CD14-positive monocyte (primary cell): ENCODE results near the gene ST7L. TPM values are rescaled to one million over a fixed set of nuclear protein-coding genes. Genes with fewer than 3 reads are reported as not detected.

Experiments used
- DNase-seq, 3 donors: peaks; one replicate each; pipeline ENCODE4 v3.0.0-alpha.2; 2011 to 2022
- H2AFZ ChIP-seq: 2 replicates; pipeline ENCODE4 v1.6.0; 2012; ENCODE audit warnings: mild to moderate bottlenecking, low read depth, low read length, inconsistent platforms; ENCODE audit not compliant: insufficient read depth, poor library complexity, severe bottlenecking
- H3K27ac ChIP-seq, 2 donors: 1 replicate in 1 of 2; 2 replicates in 1 of 2; pipeline ENCODE4 v1.5.1; 2012 to 2013; ENCODE audit warnings: low read length in 2 of 2, control low read depth in 1 of 2, inconsistent platforms in 1 of 2, low read depth in 1 of 2, mild to moderate bottlenecking in 1 of 2
- H3K27me3 ChIP-seq, 2 donors: one replicate each; pipeline versions ENCODE4 v1.6.0 to v1.6.1; 2011 to 2013; ENCODE audit warnings: low read length in 2 of 2; ENCODE audit not compliant: control insufficient read depth in 2 of 2, insufficient read depth in 2 of 2
- H3K36me3 ChIP-seq, 2 donors: replicated peaks in 1 of 2; 1 replicate in 1 of 2; 2 replicates in 1 of 2; pipeline versions ENCODE4 v1.5.1 to v1.6.1; 2012 to 2013; ENCODE audit warnings: low read length in 2 of 2, control low read depth in 1 of 2, inconsistent platforms in 1 of 2, mild to moderate bottlenecking in 1 of 2; ENCODE audit not compliant: insufficient read depth in 2 of 2, control insufficient read depth in 1 of 2
- H3K4me1 ChIP-seq, 2 donors: 1 replicate in 1 of 2; 2 replicates in 1 of 2; pipeline versions ENCODE4 v1.5.1 to v1.6.1; 2012 to 2013; ENCODE audit warnings: low read length in 2 of 2, control low read depth in 1 of 2, inconsistent platforms in 1 of 2, mild to moderate bottlenecking in 1 of 2, moderate library complexity in 1 of 2; ENCODE audit not compliant: insufficient read depth in 2 of 2, control insufficient read depth in 1 of 2
- H3K4me2 ChIP-seq: replicated peaks from 2 replicates; pipeline ENCODE3; 2012; ENCODE audit warnings: low read length, moderate library complexity, mild to moderate bottlenecking; ENCODE audit not compliant: poor library complexity, severe bottlenecking; ENCODE audit errors: extremely low read depth
- H3K4me3 ChIP-seq, 3 experiments: fragments of 200-600 bp in 1 of 3; sonication (generic) in 1 of 3; replicated peaks in 1 of 3; 1 replicate in 2 of 3; 2 replicates in 1 of 3; pipeline ENCODE4 v1.5.1; 2011 to 2013; ENCODE audit warnings: low read length in 3 of 3, mild to moderate bottlenecking in 3 of 3, control low read depth in 2 of 3, low read depth in 2 of 3, inconsistent platforms in 1 of 3, moderate library complexity in 1 of 3
- H3K79me2 ChIP-seq: 2 replicates; pipeline ENCODE4 v1.6.0; 2012; ENCODE audit warnings: mild to moderate bottlenecking, control low read depth, inconsistent platforms, low read length, moderate library complexity; ENCODE audit not compliant: insufficient read depth
- H3K9ac ChIP-seq: 2 replicates; pipeline ENCODE4 v1.6.0; 2017; ENCODE audit warnings: low read length, mild to moderate bottlenecking; ENCODE audit not compliant: insufficient read depth, poor library complexity, severe bottlenecking
- H3K9me3 ChIP-seq, 2 donors: replicated peaks in 1 of 2; 1 replicate in 1 of 2; 2 replicates in 1 of 2; pipeline versions ENCODE4 v1.5.1 to v1.6.1; 2012 to 2013; ENCODE audit warnings: low read length in 2 of 2, control low read depth in 1 of 2; ENCODE audit not compliant: control insufficient read depth in 1 of 2, insufficient read depth in 1 of 2
- H4K20me1 ChIP-seq: 2 replicates; pipeline ENCODE4 v1.6.0; 2012; ENCODE audit warnings: mild to moderate bottlenecking, low read length, control low read depth, moderate library complexity; ENCODE audit not compliant: insufficient read depth
- H3K27ac Mint-ChIP-seq, 7 donors: one replicate each; pipeline ENCODE4 v1.8.0; 2020; ENCODE audit warnings: mild to moderate bottlenecking in 7 of 7, mixed read lengths in 7 of 7, moderate library complexity in 6 of 7, inconsistent platforms in 2 of 7
- H3K27me3 Mint-ChIP-seq, 3 donors: one replicate each; pipeline ENCODE4 v1.8.0; 2021 to 2022; ENCODE audit warnings: low read depth in 3 of 3, mild to moderate bottlenecking in 3 of 3, mixed read lengths in 3 of 3, moderate library complexity in 3 of 3, inconsistent platforms in 1 of 3
- H3K36me3 Mint-ChIP-seq, 2 donors: one replicate each; pipeline ENCODE4 v1.8.0; 2020; ENCODE audit warnings: mixed read lengths in 2 of 2, inconsistent platforms in 1 of 2, mild to moderate bottlenecking in 1 of 2
- H3K4me1 Mint-ChIP-seq: one replicate; pipeline ENCODE4 v1.8.0; 2020; ENCODE audit warnings: mild to moderate bottlenecking, mixed read lengths
- H3K4me3 Mint-ChIP-seq, 2 donors: one replicate each; pipeline ENCODE4 v1.8.0; 2020; ENCODE audit warnings: mild to moderate bottlenecking in 2 of 2, mixed read lengths in 2 of 2, moderate library complexity in 1 of 2
- H3K9me3 Mint-ChIP-seq, 7 donors: one replicate each; pipeline ENCODE4 v1.8.0; 2020 to 2022; ENCODE audit warnings: mixed read lengths in 7 of 7, mild to moderate bottlenecking in 6 of 7, moderate library complexity in 6 of 7, inconsistent platforms in 2 of 7
- CTCF ChIP-seq: fragments of 200-600 bp; IDR thresholded peaks from one replicate; pipeline ENCODE4 v1.8.0; 2022; ENCODE audit warnings: antibody characterized with exemption, mild to moderate bottlenecking
- WGBS: methylation state at CpG from one replicate; pipeline ENCODE4 v1.1.5; 2013; ENCODE audit warnings: missing lambda C conversion rate; ENCODE audit not compliant: insufficient coverage; 5-methylcytosine and 5-hydroxymethylcytosine counted together
- intact Hi-C, 2 donors: fragments of 100-400 bp; cut with micrococcal nuclease; formaldehyde crosslinking; loops; one replicate each; pipeline versions ENCODE4 v1.15.0 to v1.15.1; 2023
- polyA plus RNA-seq, 3 donors: library from polyadenylated mRNA; depleted of rRNA in 1 of 3; unstranded in 2 of 3; stranded (reverse) in 1 of 3; fragments of 300-500 nt in 2 of 3; fragments of >200 nt in 1 of 3; fragmentation: Illumina TruSeq in 2 of 3; gene quantifications; 1 replicate in 2 of 3; 2 replicates in 1 of 3; pipeline ENCODE4 v1.2.3, GENCODE V29; 2012 to 2021

ST7L gene
- polyA plus RNA-seq, 3 donors = 5.4 to 10.0 (median 6.1) TPM

- peaks cover 0 to 14% (median 0%) of the 10 kb centered on the region in 7 donors for H3K9me3 Mint-ChIP-seq
- no peak overlapping the region for H3K9ac ChIP-seq
- no peak for TF ChIP-seq CTCF
- no peak overlapping the region for H3K27ac Mint-ChIP-seq
- peaks cover 23 to 38% (median 32%) of the 10 kb centered on the region in 3 donors for H3K27me3 Mint-ChIP-seq
- no peaks in the 10 kb centered on the region for H3K79me2 ChIP-seq
- H3K4me2 ChIP-seq = no peak overlapping the region
- no peaks in the 10 kb centered on the region for H4K20me1 ChIP-seq
- H3K27me3 ChIP-seq = peaks cover 23 to 32% of the 10 kb centered on the region in 2 donors
- 83% methylated on average over 1 of the region's 9 CpGs for WGBS
- intact Hi-C loops = no loop called here
- H3K36me3 ChIP-seq = no peaks in the 10 kb centered on the region
- H3K4me1 Mint-ChIP-seq = peaks cover 6% of the 10 kb centered on the region
- H3K27ac ChIP-seq = no peak overlapping the region
- no peaks in the 10 kb centered on the region for H3K36me3 Mint-ChIP-seq
- peaks cover 0 to 15% of the 10 kb centered on the region in 2 donors for H3K9me3 ChIP-seq
- DNase-seq = no peak
- H2AFZ ChIP-seq = no peak overlapping the region
- peaks cover 2 to 11% of the 10 kb centered on the region in 2 donors for H3K4me1 ChIP-seq
- no peak overlapping the region for H3K4me3 ChIP-seq
- H3K4me3 Mint-ChIP-seq = no peak overlapping the region
Measured at GRCh38 chr1:112513112-112513870, 105.7 kb downstream of the ST7L start.

- no peak for DNase-seq
- Histone ChIP-seq H4K20me1 (no peaks in the 10 kb centered on the region), H3K36me3 (no peaks in the 10 kb centered on the region), H3K4me1 (peaks cover 9 to 20% of the 10 kb centered on the region in 2 donors), H3K4me2 (no peak overlapping the region), H3K79me2 (no peaks in the 10 kb centered on the region), H3K4me3 (no peak overlapping the region), H3K27ac (no peak overlapping the region), H3K27me3 (peaks cover 36 to 46% of the 10 kb centered on the region in 2 donors), H2AFZ (no peak overlapping the region), H3K9me3 (peaks cover 0 to 23% of the 10 kb centered on the region in 2 donors), H3K9ac (no peak overlapping the region)
- no peak for TF ChIP-seq CTCF
- peaks cover 0 to 14% (median 4%) of the 10 kb centered on the region in 7 donors for H3K9me3 Mint-ChIP-seq
- intact Hi-C loops = no loop called here
- H3K4me1 Mint-ChIP-seq = peaks cover 15% of the 10 kb centered on the region
- H3K4me3 Mint-ChIP-seq = no peak overlapping the region
- WGBS = no CpG with 5 or more reads among the region's 2 CpGs
- H3K27ac Mint-ChIP-seq = no peak overlapping the region
- peaks cover 0 to 4% of the 10 kb centered on the region in 2 donors for H3K36me3 Mint-ChIP-seq
- H3K27me3 Mint-ChIP-seq = peaks cover 37 to 52% (median 46%) of the 10 kb centered on the region in 3 donors
Measured at GRCh38 chr1:112511897-112512296, 107.0 kb downstream of the ST7L start.
